HEK293 (cell line): Measurements from ENCODE around the gene ADK.

Experiments
- ZNF155 ChIP-seq: fragments of 450-650 bp; formaldehyde crosslinking; IDR thresholded peaks from 2 replicates; pipeline ENCODE4 v1.5.1; 2016; ENCODE audit warnings: missing biosample characterization, missing genetic modification characterization
- ZNF302 ChIP-seq: fragments of 450-650 bp; formaldehyde crosslinking; IDR thresholded peaks from 2 replicates; pipeline ENCODE4 v1.5.1; 2016; ENCODE audit warnings: missing biosample characterization, missing genetic modification characterization, low read depth
- TF ChIP-seq, protein P1 (sequence below): fragments of 450-650 bp; formaldehyde crosslinking; IDR thresholded peaks from 2 replicates; pipeline ENCODE4 v1.5.1; 2016; ENCODE audit warnings: missing biosample characterization, missing genetic modification characterization
- TF ChIP-seq, protein P2 (sequence below): fragments of 450-650 bp; formaldehyde crosslinking; IDR thresholded peaks from 2 replicates; pipeline ENCODE4 v1.5.1; 2017; ENCODE audit warnings: missing biosample characterization, missing genetic modification characterization
- TF ChIP-seq, protein P3 (sequence below): fragments of 450-650 bp; formaldehyde crosslinking; IDR thresholded peaks from 2 replicates; pipeline ENCODE4 v1.5.1; 2016; ENCODE audit warnings: missing biosample characterization, missing genetic modification characterization, borderline replicate concordance

DNA sequence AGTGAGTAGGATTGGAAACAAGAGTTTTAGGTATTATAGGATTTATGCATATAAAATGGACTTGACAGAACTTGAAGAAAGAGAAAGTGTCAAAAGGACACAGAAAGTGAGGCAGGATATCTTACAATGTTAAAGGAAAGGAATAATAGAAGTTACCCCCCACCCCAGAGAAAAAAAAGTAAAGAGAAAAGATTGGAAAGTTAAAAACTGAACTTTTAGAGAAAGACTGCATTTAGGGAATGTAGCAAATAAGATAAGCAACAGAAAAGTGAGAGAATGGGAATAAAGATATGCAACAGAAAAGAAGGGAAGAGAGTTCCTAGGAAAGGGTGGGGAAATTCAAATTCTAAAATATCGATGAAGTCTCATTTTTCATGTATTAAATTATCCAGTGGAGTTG lies 424.9 kb downstream of the ADK start:
- TF ChIP-seq, protein P1, sequence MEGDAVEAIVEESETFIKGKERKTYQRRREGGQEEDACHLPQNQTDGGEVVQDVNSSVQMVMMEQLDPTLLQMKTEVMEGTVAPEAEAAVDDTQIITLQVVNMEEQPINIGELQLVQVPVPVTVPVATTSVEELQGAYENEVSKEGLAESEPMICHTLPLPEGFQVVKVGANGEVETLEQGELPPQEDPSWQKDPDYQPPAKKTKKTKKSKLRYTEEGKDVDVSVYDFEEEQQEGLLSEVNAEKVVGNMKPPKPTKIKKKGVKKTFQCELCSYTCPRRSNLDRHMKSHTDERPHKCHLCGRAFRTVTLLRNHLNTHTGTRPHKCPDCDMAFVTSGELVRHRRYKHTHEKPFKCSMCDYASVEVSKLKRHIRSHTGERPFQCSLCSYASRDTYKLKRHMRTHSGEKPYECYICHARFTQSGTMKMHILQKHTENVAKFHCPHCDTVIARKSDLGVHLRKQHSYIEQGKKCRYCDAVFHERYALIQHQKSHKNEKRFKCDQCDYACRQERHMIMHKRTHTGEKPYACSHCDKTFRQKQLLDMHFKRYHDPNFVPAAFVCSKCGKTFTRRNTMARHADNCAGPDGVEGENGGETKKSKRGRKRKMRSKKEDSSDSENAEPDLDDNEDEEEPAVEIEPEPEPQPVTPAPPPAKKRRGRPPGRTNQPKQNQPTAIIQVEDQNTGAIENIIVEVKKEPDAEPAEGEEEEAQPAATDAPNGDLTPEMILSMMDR (tag by site-specific recombination), result no peak
- TF ChIP-seq, protein P2, sequence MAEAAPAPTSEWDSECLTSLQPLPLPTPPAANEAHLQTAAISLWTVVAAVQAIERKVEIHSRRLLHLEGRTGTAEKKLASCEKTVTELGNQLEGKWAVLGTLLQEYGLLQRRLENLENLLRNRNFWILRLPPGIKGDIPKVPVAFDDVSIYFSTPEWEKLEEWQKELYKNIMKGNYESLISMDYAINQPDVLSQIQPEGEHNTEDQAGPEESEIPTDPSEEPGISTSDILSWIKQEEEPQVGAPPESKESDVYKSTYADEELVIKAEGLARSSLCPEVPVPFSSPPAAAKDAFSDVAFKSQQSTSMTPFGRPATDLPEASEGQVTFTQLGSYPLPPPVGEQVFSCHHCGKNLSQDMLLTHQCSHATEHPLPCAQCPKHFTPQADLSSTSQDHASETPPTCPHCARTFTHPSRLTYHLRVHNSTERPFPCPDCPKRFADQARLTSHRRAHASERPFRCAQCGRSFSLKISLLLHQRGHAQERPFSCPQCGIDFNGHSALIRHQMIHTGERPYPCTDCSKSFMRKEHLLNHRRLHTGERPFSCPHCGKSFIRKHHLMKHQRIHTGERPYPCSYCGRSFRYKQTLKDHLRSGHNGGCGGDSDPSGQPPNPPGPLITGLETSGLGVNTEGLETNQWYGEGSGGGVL (tag by site-specific recombination), result no peak
- TF ChIP-seq ZNF302 (tag by site-specific recombination) (no peak), ZNF155 (tag by site-specific recombination) (no peak)
- TF ChIP-seq, protein P3, sequence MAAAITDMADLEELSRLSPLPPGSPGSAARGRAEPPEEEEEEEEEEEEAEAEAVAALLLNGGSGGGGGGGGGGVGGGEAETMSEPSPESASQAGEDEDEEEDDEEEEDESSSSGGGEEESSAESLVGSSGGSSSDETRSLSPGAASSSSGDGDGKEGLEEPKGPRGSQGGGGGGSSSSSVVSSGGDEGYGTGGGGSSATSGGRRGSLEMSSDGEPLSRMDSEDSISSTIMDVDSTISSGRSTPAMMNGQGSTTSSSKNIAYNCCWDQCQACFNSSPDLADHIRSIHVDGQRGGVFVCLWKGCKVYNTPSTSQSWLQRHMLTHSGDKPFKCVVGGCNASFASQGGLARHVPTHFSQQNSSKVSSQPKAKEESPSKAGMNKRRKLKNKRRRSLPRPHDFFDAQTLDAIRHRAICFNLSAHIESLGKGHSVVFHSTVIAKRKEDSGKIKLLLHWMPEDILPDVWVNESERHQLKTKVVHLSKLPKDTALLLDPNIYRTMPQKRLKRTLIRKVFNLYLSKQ, result no peak
